HEK293 (cell line): ENCODE measurements around the gene ASCC3.

Experiments
- MYNN ChIP-seq: fragments of 450-650 bp; formaldehyde crosslinking; IDR thresholded peaks from 2 replicates; pipeline ENCODE4 v1.5.1; 2016; ENCODE audit warnings: missing biosample characterization, missing genetic modification characterization, borderline replicate concordance
- YY1 ChIP-seq: fragments of 450-650 bp; formaldehyde crosslinking; IDR thresholded peaks from 2 replicates; pipeline ENCODE4 v1.5.1; 2018; ENCODE audit warnings: missing biosample characterization, missing genetic modification characterization
- ZBTB17 ChIP-seq: fragments of 450-650 bp; formaldehyde crosslinking; IDR thresholded peaks from 2 replicates; pipeline ENCODE4 v1.5.1; 2016; ENCODE audit warnings: missing biosample characterization, missing genetic modification characterization
- ZBTB21 ChIP-seq: fragments of 450-650 bp; formaldehyde crosslinking; IDR thresholded peaks from 2 replicates; pipeline ENCODE4 v1.5.1; 2017; ENCODE audit warnings: missing biosample characterization, missing genetic modification characterization
- ZNF146 ChIP-seq: fragments of 450-650 bp; formaldehyde crosslinking; IDR thresholded peaks from 2 replicates; pipeline ENCODE4 v1.5.1; 2016; ENCODE audit warnings: missing biosample characterization, missing genetic modification characterization
- ZNF302 ChIP-seq: fragments of 450-650 bp; formaldehyde crosslinking; IDR thresholded peaks from 2 replicates; pipeline ENCODE4 v1.5.1; 2016; ENCODE audit warnings: missing biosample characterization, missing genetic modification characterization, low read depth
- ZNF768 ChIP-seq: fragments of 450-650 bp; formaldehyde crosslinking; IDR thresholded peaks from 2 replicates; pipeline ENCODE4 v1.5.1; 2018; ENCODE audit warnings: missing biosample characterization, mild to moderate bottlenecking, missing genetic modification characterization
- TF ChIP-seq, protein P1 (sequence below): fragments of 450-650 bp; formaldehyde crosslinking; IDR thresholded peaks from 2 replicates; pipeline ENCODE4 v1.5.1; 2016; ENCODE audit warnings: missing biosample characterization, missing genetic modification characterization
- TF ChIP-seq, protein P2 (sequence below): fragments of 450-650 bp; formaldehyde crosslinking; IDR thresholded peaks from 2 replicates; pipeline ENCODE4 v1.5.1; 2016; ENCODE audit warnings: missing biosample characterization, missing genetic modification characterization
- TF ChIP-seq, protein P3 (sequence below): fragments of 450-650 bp; formaldehyde crosslinking; IDR thresholded peaks from 2 replicates; pipeline ENCODE4 v1.5.1; 2016; ENCODE audit warnings: missing biosample characterization, missing genetic modification characterization, borderline replicate concordance
- TF ChIP-seq, protein P4 (sequence below): fragments of 450-650 bp; formaldehyde crosslinking; IDR thresholded peaks from 2 replicates; pipeline ENCODE4 v1.5.1; 2016; ENCODE audit warnings: missing biosample characterization, missing genetic modification characterization, low read depth
- TF ChIP-seq, protein P5 (sequence below): fragments of 450-650 bp; formaldehyde crosslinking; conservative IDR thresholded peaks from 2 replicates; pipeline ENCODE4 v1.5.1; 2016; ENCODE audit warnings: low read depth, missing biosample characterization, missing genetic modification characterization
- TF ChIP-seq, protein P6 (sequence below): fragments of 450-650 bp; formaldehyde crosslinking; IDR thresholded peaks from 2 replicates; pipeline ENCODE4 v1.5.1; 2016; ENCODE audit warnings: missing biosample characterization, missing genetic modification characterization

DNA sequence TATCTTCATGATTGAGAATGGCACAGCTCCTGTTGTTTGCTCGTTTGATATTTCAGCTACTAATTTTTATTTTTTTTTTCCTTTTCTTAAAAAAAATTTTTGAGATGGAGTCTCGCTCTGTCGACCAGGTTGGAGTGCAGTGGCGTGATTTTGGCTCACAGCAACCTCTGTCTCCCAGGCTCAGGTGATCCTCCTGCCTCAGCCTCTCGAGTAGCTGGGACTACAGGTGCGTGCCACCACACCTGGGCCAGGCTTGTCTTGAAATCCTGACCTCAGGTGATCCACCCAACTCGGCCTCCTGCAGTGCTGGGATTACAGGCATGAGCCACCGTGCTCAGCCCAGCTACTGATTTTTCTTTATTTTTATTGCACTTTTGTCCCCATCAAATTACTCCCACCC lies 266.2 kb downstream of the ASCC3 start:
- TF ChIP-seq, protein P1, sequence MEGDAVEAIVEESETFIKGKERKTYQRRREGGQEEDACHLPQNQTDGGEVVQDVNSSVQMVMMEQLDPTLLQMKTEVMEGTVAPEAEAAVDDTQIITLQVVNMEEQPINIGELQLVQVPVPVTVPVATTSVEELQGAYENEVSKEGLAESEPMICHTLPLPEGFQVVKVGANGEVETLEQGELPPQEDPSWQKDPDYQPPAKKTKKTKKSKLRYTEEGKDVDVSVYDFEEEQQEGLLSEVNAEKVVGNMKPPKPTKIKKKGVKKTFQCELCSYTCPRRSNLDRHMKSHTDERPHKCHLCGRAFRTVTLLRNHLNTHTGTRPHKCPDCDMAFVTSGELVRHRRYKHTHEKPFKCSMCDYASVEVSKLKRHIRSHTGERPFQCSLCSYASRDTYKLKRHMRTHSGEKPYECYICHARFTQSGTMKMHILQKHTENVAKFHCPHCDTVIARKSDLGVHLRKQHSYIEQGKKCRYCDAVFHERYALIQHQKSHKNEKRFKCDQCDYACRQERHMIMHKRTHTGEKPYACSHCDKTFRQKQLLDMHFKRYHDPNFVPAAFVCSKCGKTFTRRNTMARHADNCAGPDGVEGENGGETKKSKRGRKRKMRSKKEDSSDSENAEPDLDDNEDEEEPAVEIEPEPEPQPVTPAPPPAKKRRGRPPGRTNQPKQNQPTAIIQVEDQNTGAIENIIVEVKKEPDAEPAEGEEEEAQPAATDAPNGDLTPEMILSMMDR (tag by site-specific recombination), result no peak
- TF ChIP-seq, protein P2, sequence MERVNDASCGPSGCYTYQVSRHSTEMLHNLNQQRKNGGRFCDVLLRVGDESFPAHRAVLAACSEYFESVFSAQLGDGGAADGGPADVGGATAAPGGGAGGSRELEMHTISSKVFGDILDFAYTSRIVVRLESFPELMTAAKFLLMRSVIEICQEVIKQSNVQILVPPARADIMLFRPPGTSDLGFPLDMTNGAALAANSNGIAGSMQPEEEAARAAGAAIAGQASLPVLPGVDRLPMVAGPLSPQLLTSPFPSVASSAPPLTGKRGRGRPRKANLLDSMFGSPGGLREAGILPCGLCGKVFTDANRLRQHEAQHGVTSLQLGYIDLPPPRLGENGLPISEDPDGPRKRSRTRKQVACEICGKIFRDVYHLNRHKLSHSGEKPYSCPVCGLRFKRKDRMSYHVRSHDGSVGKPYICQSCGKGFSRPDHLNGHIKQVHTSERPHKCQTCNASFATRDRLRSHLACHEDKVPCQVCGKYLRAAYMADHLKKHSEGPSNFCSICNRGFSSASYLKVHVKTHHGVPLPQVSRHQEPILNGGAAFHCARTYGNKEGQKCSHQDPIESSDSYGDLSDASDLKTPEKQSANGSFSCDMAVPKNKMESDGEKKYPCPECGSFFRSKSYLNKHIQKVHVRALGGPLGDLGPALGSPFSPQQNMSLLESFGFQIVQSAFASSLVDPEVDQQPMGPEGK, result no peak
- TF ChIP-seq, protein P3, sequence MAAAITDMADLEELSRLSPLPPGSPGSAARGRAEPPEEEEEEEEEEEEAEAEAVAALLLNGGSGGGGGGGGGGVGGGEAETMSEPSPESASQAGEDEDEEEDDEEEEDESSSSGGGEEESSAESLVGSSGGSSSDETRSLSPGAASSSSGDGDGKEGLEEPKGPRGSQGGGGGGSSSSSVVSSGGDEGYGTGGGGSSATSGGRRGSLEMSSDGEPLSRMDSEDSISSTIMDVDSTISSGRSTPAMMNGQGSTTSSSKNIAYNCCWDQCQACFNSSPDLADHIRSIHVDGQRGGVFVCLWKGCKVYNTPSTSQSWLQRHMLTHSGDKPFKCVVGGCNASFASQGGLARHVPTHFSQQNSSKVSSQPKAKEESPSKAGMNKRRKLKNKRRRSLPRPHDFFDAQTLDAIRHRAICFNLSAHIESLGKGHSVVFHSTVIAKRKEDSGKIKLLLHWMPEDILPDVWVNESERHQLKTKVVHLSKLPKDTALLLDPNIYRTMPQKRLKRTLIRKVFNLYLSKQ, result no peak
- no peak for TF ChIP-seq ZNF302 (tag by site-specific recombination)
- TF ChIP-seq, protein P4, sequence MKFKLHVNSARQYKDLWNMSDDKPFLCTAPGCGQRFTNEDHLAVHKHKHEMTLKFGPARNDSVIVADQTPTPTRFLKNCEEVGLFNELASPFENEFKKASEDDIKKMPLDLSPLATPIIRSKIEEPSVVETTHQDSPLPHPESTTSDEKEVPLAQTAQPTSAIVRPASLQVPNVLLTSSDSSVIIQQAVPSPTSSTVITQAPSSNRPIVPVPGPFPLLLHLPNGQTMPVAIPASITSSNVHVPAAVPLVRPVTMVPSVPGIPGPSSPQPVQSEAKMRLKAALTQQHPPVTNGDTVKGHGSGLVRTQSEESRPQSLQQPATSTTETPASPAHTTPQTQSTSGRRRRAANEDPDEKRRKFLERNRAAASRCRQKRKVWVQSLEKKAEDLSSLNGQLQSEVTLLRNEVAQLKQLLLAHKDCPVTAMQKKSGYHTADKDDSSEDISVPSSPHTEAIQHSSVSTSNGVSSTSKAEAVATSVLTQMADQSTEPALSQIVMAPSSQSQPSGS (tag by site-specific recombination), result no peak
- TF ChIP-seq ZNF146, result no peak
- TF ChIP-seq ZNF768 (tag by site-specific recombination), result no peak
- TF ChIP-seq MYNN, result no peak
- TF ChIP-seq, protein P5, sequence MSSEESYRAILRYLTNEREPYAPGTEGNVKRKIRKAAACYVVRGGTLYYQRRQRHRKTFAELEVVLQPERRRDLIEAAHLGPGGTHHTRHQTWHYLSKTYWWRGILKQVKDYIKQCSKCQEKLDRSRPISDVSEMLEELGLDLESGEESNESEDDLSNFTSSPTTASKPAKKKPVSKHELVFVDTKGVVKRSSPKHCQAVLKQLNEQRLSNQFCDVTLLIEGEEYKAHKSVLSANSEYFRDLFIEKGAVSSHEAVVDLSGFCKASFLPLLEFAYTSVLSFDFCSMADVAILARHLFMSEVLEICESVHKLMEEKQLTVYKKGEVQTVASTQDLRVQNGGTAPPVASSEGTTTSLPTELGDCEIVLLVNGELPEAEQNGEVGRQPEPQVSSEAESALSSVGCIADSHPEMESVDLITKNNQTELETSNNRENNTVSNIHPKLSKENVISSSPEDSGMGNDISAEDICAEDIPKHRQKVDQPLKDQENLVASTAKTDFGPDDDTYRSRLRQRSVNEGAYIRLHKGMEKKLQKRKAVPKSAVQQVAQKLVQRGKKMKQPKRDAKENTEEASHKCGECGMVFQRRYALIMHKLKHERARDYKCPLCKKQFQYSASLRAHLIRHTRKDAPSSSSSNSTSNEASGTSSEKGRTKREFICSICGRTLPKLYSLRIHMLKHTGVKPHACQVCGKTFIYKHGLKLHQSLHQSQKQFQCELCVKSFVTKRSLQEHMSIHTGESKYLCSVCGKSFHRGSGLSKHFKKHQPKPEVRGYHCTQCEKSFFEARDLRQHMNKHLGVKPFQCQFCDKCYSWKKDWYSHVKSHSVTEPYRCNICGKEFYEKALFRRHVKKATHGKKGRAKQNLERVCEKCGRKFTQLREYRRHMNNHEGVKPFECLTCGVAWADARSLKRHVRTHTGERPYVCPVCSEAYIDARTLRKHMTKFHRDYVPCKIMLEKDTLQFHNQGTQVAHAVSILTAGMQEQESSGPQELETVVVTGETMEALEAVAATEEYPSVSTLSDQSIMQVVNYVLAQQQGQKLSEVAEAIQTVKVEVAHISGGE (tag by site-specific recombination), result no peak
- TF ChIP-seq ZBTB17 (tag by site-specific recombination), result no peak
- TF ChIP-seq ZBTB21 (tag by site-specific recombination), result no peak
- no peak for TF ChIP-seq YY1 (tag by site-specific recombination)
- TF ChIP-seq, protein P6, sequence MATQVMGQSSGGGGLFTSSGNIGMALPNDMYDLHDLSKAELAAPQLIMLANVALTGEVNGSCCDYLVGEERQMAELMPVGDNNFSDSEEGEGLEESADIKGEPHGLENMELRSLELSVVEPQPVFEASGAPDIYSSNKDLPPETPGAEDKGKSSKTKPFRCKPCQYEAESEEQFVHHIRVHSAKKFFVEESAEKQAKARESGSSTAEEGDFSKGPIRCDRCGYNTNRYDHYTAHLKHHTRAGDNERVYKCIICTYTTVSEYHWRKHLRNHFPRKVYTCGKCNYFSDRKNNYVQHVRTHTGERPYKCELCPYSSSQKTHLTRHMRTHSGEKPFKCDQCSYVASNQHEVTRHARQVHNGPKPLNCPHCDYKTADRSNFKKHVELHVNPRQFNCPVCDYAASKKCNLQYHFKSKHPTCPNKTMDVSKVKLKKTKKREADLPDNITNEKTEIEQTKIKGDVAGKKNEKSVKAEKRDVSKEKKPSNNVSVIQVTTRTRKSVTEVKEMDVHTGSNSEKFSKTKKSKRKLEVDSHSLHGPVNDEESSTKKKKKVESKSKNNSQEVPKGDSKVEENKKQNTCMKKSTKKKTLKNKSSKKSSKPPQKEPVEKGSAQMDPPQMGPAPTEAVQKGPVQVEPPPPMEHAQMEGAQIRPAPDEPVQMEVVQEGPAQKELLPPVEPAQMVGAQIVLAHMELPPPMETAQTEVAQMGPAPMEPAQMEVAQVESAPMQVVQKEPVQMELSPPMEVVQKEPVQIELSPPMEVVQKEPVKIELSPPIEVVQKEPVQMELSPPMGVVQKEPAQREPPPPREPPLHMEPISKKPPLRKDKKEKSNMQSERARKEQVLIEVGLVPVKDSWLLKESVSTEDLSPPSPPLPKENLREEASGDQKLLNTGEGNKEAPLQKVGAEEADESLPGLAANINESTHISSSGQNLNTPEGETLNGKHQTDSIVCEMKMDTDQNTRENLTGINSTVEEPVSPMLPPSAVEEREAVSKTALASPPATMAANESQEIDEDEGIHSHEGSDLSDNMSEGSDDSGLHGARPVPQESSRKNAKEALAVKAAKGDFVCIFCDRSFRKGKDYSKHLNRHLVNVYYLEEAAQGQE, result no peak
